GM23338 (cell line): Measurements from ENCODE around the gene CALCR.

ENCODE experiments used
- CREB1 ChIP-seq: fragments of 250-450 bp; sonication (Bioruptor Pico); IDR thresholded peaks from 2 replicates; pipeline ENCODE4 v1.5.0; 2020; ENCODE audit warnings: low read depth, mild to moderate bottlenecking, moderate library complexity
- CTCF ChIP-seq, 2 experiments: fragments of 200-600 bp in 1 of 2; sonication (generic) in 1 of 2; conservative IDR thresholded peaks; 2 replicates each; pipeline versions ENCODE4 v1.5.1 to v1.6.1; 2016 to 2017; ENCODE audit warnings: antibody characterized with exemption in 2 of 2, low read depth in 2 of 2, mild to moderate bottlenecking in 2 of 2, moderate library complexity in 1 of 2
- EZH2 ChIP-seq: fragments of 200-600 bp; sonication (generic); IDR thresholded peaks from one replicate; pipeline ENCODE4 v1.8.0; 2017; ENCODE audit warnings: antibody characterized with exemption, mild to moderate bottlenecking, low read depth; ENCODE audit not compliant: unreplicated experiment
- EZH2phosphoT487 ChIP-seq: fragments of 200-600 bp; sonication (generic); IDR thresholded peaks from one replicate; pipeline ENCODE4 v1.8.1; 2018; ENCODE audit warnings: antibody characterized with exemption; ENCODE audit not compliant: unreplicated experiment
- JUNB ChIP-seq: IDR thresholded peaks from one replicate; pipeline ENCODE4 v1.6.1; 2016; ENCODE audit warnings: antibody characterized with exemption; ENCODE audit not compliant: unreplicated experiment
- NANOG ChIP-seq: IDR thresholded peaks from 2 replicates; pipeline ENCODE4 v1.6.1; 2016; ENCODE audit warnings: antibody characterized with exemption, borderline replicate concordance
- POLR2AphosphoS5 ChIP-seq: IDR thresholded peaks from 2 replicates; pipeline ENCODE4 v1.6.1; 2016; ENCODE audit warnings: antibody characterized with exemption, low read depth
- REST ChIP-seq: IDR thresholded peaks from one replicate; pipeline ENCODE4 v1.6.1; 2018; ENCODE audit warnings: antibody characterized with exemption; ENCODE audit not compliant: unreplicated experiment
- STAT1 ChIP-seq: IDR thresholded peaks from one replicate; pipeline ENCODE4 v1.6.1; 2016; ENCODE audit warnings: antibody characterized with exemption; ENCODE audit not compliant: unreplicated experiment
- ZNF114 ChIP-seq: fragments of 250-450 bp; sonication (Bioruptor Pico); IDR thresholded peaks from 2 replicates; pipeline ENCODE4 v1.5.0; 2020; ENCODE audit warnings: mild to moderate bottlenecking, moderate library complexity
- ZNF331 ChIP-seq: fragments of 250-450 bp; sonication (Bioruptor Pico); IDR thresholded peaks from 2 replicates; pipeline ENCODE4 v1.5.0; 2020; ENCODE audit warnings: low read depth, mild to moderate bottlenecking, moderate library complexity

- no peak for TF ChIP-seq CREB1 (CRISPR knock-in tag)
- no peak for TF ChIP-seq EZH2
- no peak for TF ChIP-seq CTCF (conservative IDR thresholded peaks at IDR 0.05; ENCODE audit: low read depth in 2 of 2)
- no peak for TF ChIP-seq REST
- no peak for TF ChIP-seq JUNB
- TF ChIP-seq POLR2AphosphoS5: no peak
- TF ChIP-seq NANOG: no peak
- TF ChIP-seq ZNF331 (CRISPR knock-in tag): no peak
- TF ChIP-seq STAT1: no peak
- no peak for TF ChIP-seq EZH2phosphoT487
- TF ChIP-seq ZNF114: no peak
Observed at GRCh38 chr7:93620864-93621263, 46.3 kb upstream of the CALCR start.
